HEK293 (cell line): ENCODE measurements around the gene INTS2.

ENCODE experiments used
- CTCF ChIA-PET: fragments of 350-600 bp; formaldehyde crosslinking; extraction: SDS; loops from one replicate; lab custom pipeline; 2021; ENCODE audit warnings: antibody characterized with exemption; lab: Yijun Ruan, JAX
- POLR2A ChIA-PET: fragments of 300-600 bp; formaldehyde crosslinking; extraction: SDS; loops from one replicate; lab custom pipeline; 2020; ENCODE audit warnings: antibody characterized with exemption, inconsistent platforms; lab: Yijun Ruan, JAX
- H3K27ac ChIP-seq: fragments of 200-500 bp; sonication (Bioruptor generic); 2 replicates; pipeline ENCODE4 v1.5.1; 2014; ENCODE audit warnings: low read depth, low read length, control low read depth, inconsistent platforms; ENCODE audit errors: extremely low read depth
- H3K36me3 ChIP-seq, 2 experiments: fragments of 200-500 bp in 1 of 2; sonication (Bioruptor generic) in 1 of 2; 1 replicate in 1 of 2; 2 replicates in 1 of 2; pipeline ENCODE4 v1.5.1; 2014 to 2017; ENCODE audit warnings: inconsistent platforms in 2 of 2, low read length in 2 of 2; ENCODE audit not compliant: control insufficient read depth in 2 of 2, insufficient read depth in 1 of 2
- H3K4me1 ChIP-seq: fragments of 200-500 bp; sonication (Bioruptor generic); 2 replicates; pipeline ENCODE4 v1.5.1; 2014; ENCODE audit warnings: mild to moderate bottlenecking, low read length, inconsistent platforms; ENCODE audit not compliant: control insufficient read depth, insufficient read depth
- H3K4me3 ChIP-seq: 2 replicates; pipeline ENCODE4 v1.5.1; 2011; ENCODE audit warnings: low read depth, mild to moderate bottlenecking, control low read depth, low read length, moderate library complexity
- H3K9me3 ChIP-seq: fragments of 200-500 bp; sonication (Bioruptor generic); 2 replicates; pipeline ENCODE4 v1.5.1; 2014; ENCODE audit warnings: low read depth, low read length, inconsistent platforms; ENCODE audit not compliant: control insufficient read depth, insufficient read depth
- ATF2 ChIP-seq: fragments of 450-650 bp; formaldehyde crosslinking; IDR thresholded peaks from 2 replicates; pipeline ENCODE4 v1.5.1; 2016; ENCODE audit warnings: missing biosample characterization, missing genetic modification characterization, low read depth
- MEIS1 ChIP-seq: sonication (generic); formaldehyde crosslinking; IDR thresholded peaks from 2 replicates; pipeline ENCODE4 v1.8.1; 2022; ENCODE audit warnings: missing genetic modification reagents, mild to moderate bottlenecking, borderline replicate concordance
- SP7 ChIP-seq: fragments of 450-650 bp; formaldehyde crosslinking; IDR thresholded peaks from 2 replicates; pipeline ENCODE4 v1.5.1; 2016; ENCODE audit warnings: missing biosample characterization, missing genetic modification characterization
- ZBTB7A ChIP-seq: fragments of 450-650 bp; formaldehyde crosslinking; IDR thresholded peaks from 2 replicates; pipeline ENCODE4 v1.5.1; 2016; ENCODE audit warnings: low read depth, missing biosample characterization, missing genetic modification characterization
- ZBTB8A ChIP-seq: fragments of 450-650 bp; formaldehyde crosslinking; IDR thresholded peaks from 2 replicates; pipeline ENCODE4 v1.5.1; 2016; ENCODE audit warnings: missing biosample characterization, missing genetic modification characterization
- ZFP37 ChIP-seq: fragments of 450-650 bp; formaldehyde crosslinking; IDR thresholded peaks from 2 replicates; pipeline ENCODE4 v1.5.1; 2016; ENCODE audit warnings: missing biosample characterization, missing genetic modification characterization
- ZNF140 ChIP-seq: fragments of 450-650 bp; formaldehyde crosslinking; IDR thresholded peaks from 2 replicates; pipeline ENCODE4 v1.5.1; 2016; ENCODE audit warnings: missing biosample characterization, missing genetic modification characterization
- ZNF223 ChIP-seq: fragments of 450-650 bp; formaldehyde crosslinking; IDR thresholded peaks from 2 replicates; pipeline ENCODE4 v1.5.1; 2016; ENCODE audit warnings: missing biosample characterization, missing genetic modification characterization
- ZNF354C ChIP-seq: fragments of 450-650 bp; formaldehyde crosslinking; IDR thresholded peaks from 2 replicates; pipeline ENCODE4 v1.5.1; 2016; ENCODE audit warnings: missing biosample characterization, missing genetic modification characterization, low read depth, borderline replicate concordance
- ZNF391 ChIP-seq: fragments of 450-650 bp; formaldehyde crosslinking; IDR thresholded peaks from 2 replicates; pipeline ENCODE4 v1.5.1; 2016; ENCODE audit warnings: low read depth, missing biosample characterization, missing genetic modification characterization, borderline replicate concordance
- ZNF394 ChIP-seq: fragments of 450-650 bp; formaldehyde crosslinking; IDR thresholded peaks from 2 replicates; pipeline ENCODE4 v1.5.1; 2016; ENCODE audit warnings: missing biosample characterization, missing genetic modification characterization, mild to moderate bottlenecking, moderate library complexity, borderline replicate concordance
- ZNF416 ChIP-seq: fragments of 450-650 bp; formaldehyde crosslinking; IDR thresholded peaks from 2 replicates; pipeline ENCODE4 v1.5.1; 2016; ENCODE audit warnings: missing biosample characterization, missing genetic modification characterization
- ZNF513 ChIP-seq: fragments of 450-650 bp; IDR thresholded peaks from 2 replicates; pipeline ENCODE4 v1.5.1; 2018; ENCODE audit warnings: missing biosample characterization, missing genetic modification characterization
- ZNF521 ChIP-seq: fragments of 450-650 bp; formaldehyde crosslinking; IDR thresholded peaks from 2 replicates; pipeline ENCODE4 v1.5.1; 2017; ENCODE audit warnings: missing biosample characterization, mild to moderate bottlenecking, missing genetic modification characterization
- ZNF596 ChIP-seq: fragments of 450-650 bp; IDR thresholded peaks from 2 replicates; pipeline ENCODE4 v1.5.0; 2018; ENCODE audit warnings: missing biosample characterization, mild to moderate bottlenecking, missing genetic modification characterization, moderate library complexity
- ZNF791 ChIP-seq: fragments of 450-650 bp; formaldehyde crosslinking; IDR thresholded peaks from 2 replicates; pipeline ENCODE4 v1.5.1; 2016; ENCODE audit warnings: missing biosample characterization, missing genetic modification characterization

The INTS2 gene

GRCh38 chr17:61847659-61848058 lies 80.1 kb downstream of the INTS2 start:
- no peak overlapping the region for H3K4me3 ChIP-seq
- H3K27ac ChIP-seq: no peak overlapping the region
- H3K9me3 ChIP-seq: no peaks in the 10 kb centered on the region
- CTCF ChIA-PET: no interaction called here
- no peaks in the 10 kb centered on the region for H3K4me1 ChIP-seq
- POLR2A ChIA-PET: no interaction called here
- peaks cover 73% of the 10 kb centered on the region in 2 experiments for H3K36me3 ChIP-seq
- TF ChIP-seq ATF2 (tag by site-specific recombination): no peak
- no peak for TF ChIP-seq ZNF391 (tag by site-specific recombination)
- no peak for TF ChIP-seq ZNF416
- TF ChIP-seq ZNF513 (tag by site-specific recombination): no peak
- no peak for TF ChIP-seq ZNF521 (tag by site-specific recombination)
- peak; percentile 85 for TF ChIP-seq ZFP37 (tag by site-specific recombination)

GRCh38 chr17:61846761-61847375 lies 80.9 kb downstream of the INTS2 start:
- Histone ChIP-seq H3K27ac (no peak overlapping the region), H3K4me1 (no peaks in the 10 kb centered on the region), H3K36me3 (peaks cover 74% of the 10 kb centered on the region in 2 experiments), H3K9me3 (no peaks in the 10 kb centered on the region), H3K4me3 (no peak overlapping the region)
- TF ChIP-seq ZNF223 (tag by site-specific recombination): no peak
- no peak for TF ChIP-seq ZNF394
- no peak for TF ChIP-seq SP7
- TF ChIP-seq ZNF354C (tag by site-specific recombination): no peak
- POLR2A ChIA-PET: no interaction called here
- CTCF ChIA-PET: no interaction called here

- H3K4me1 ChIP-seq: no peaks in the 10 kb centered on the region
- H3K4me3 ChIP-seq: no peak overlapping the region
- H3K36me3 ChIP-seq: peaks cover 75 to 77% of the 10 kb centered on the region in 2 experiments
- TF ChIP-seq MEIS1 (CRISPR knock-in tag) (no peak), ZNF596 (tag by site-specific recombination) (peak; percentile 94)
- no peak overlapping the region for H3K27ac ChIP-seq
- no peaks in the 10 kb centered on the region for H3K9me3 ChIP-seq
- ChIA-PET POLR2A (no interaction called here), CTCF (interaction anchor here (1.3 kb wide), 1 partner anchor 9 kb away, joined by 6 read pairs; no protein-coding TSS in a partner anchor)
Measured at GRCh38 chr17:61846088-61846487, 81.7 kb downstream of the INTS2 start.

GRCh38 chr17:61843435-61843834 lies 84.3 kb downstream of the INTS2 start:
- Histone ChIP-seq H3K36me3 (peaks cover 68 to 80% of the 10 kb centered on the region in 2 experiments), H3K27ac (no peak overlapping the region), H3K4me1 (no peaks in the 10 kb centered on the region)
- TF ChIP-seq ZBTB8A (tag by site-specific recombination) (no peak), ZNF791 (no peak), ZBTB7A (tag by site-specific recombination) (no peak), ZNF140 (tag by site-specific recombination) (no peak), SP7 (no peak)
- TF ChIP-seq, all 188 proteins: peak for 0
- ChIA-PET CTCF (interaction anchor here (0.5 to 1.5 kb wide), 3 partner anchors 100 to 266 kb away, joined by 3 to 4 read pairs (median 3); no protein-coding TSS in a partner anchor), POLR2A (interaction anchor here (1.3 kb wide), 1 partner anchor 20 kb away, joined by 4 read pairs; the partner anchor contains the start of gene BRIP1)
- no peaks in the 10 kb centered on the region for H3K9me3 ChIP-seq
- H3K4me3 ChIP-seq: no peak overlapping the region
